NCI-H2227 treated with DMSO at 0.1 percent for 48 hours (cell line): ENCODE data around the gene ANKRD44.

Experiments
- DNase-seq: peaks from one replicate; lab custom pipeline; 2025; lab: John Stamatoyannopoulos, UW

ANKRD44 gene

GRCh38 chr2:197286805-197287595 lies 23.6 kb downstream of the ANKRD44 start:
- DNase-seq, result no peak

- no peak for DNase-seq
Measured at GRCh38 chr2:197285361-197285760, 25.2 kb downstream of the ANKRD44 start.

- DNase-seq, result no peak
Measured at GRCh38 chr2:197284956-197285355, 25.6 kb downstream of the ANKRD44 start.

GRCh38 chr2:197281421-197281820 lies 29.2 kb downstream of the ANKRD44 start:
- DNase-seq, result no peak

GRCh38 chr2:197280015-197280702 lies 30.4 kb downstream of the ANKRD44 start:
- DNase-seq, result no peak

- no peak for DNase-seq
Measured at GRCh38 chr2:197278799-197279763, 31.5 kb downstream of the ANKRD44 start.

- no peak for DNase-seq
Measured at GRCh38 chr2:197277794-197278193, 32.8 kb downstream of the ANKRD44 start.

GRCh38 chr2:197276156-197276555 lies 34.4 kb downstream of the ANKRD44 start:
- no peak for DNase-seq

GRCh38 chr2:197274937-197275336 lies 35.6 kb downstream of the ANKRD44 start:
- DNase-seq, result no peak

- DNase-seq, result no peak
Measured at GRCh38 chr2:197274349-197274748, 36.2 kb downstream of the ANKRD44 start.

GRCh38 chr2:197273485-197273884 lies 37.1 kb downstream of the ANKRD44 start:
- DNase-seq, result no peak

- DNase-seq, result no peak
Measured at GRCh38 chr2:197270601-197271000, 40.0 kb downstream of the ANKRD44 start.

GRCh38 chr2:197269815-197270214 lies 40.8 kb downstream of the ANKRD44 start:
- no peak for DNase-seq

- DNase-seq, result peak; percentile 57
Measured at GRCh38 chr2:197268786-197269584, 41.6 kb downstream of the ANKRD44 start.

- no peak for DNase-seq
Measured at GRCh38 chr2:197266477-197266876, 44.1 kb downstream of the ANKRD44 start.

GRCh38 chr2:197265924-197266323 lies 44.7 kb downstream of the ANKRD44 start:
- DNase-seq, result no peak

- no peak for DNase-seq
Measured at GRCh38 chr2:197265036-197265435, 45.5 kb downstream of the ANKRD44 start.

- no peak for DNase-seq
Measured at GRCh38 chr2:197264332-197264731, 46.2 kb downstream of the ANKRD44 start.

GRCh38 chr2:197263077-197263476 lies 47.5 kb downstream of the ANKRD44 start:
- DNase-seq, result no peak

GRCh38 chr2:197261808-197262226 lies 48.8 kb downstream of the ANKRD44 start:
- DNase-seq, result no peak

GRCh38 chr2:197259470-197259999 lies 51.0 kb downstream of the ANKRD44 start:
- no peak for DNase-seq
